ENCODE data around the gene AIRE. TPM values are rescaled to one million over a fixed set of nuclear protein-coding genes. Genes with fewer than 3 reads are reported as not detected.

Gene AIRE
- total and polyA plus RNA-seq, 2 donors from 2014 or later, result 0.09 to 0.25 TPM

DNA sequence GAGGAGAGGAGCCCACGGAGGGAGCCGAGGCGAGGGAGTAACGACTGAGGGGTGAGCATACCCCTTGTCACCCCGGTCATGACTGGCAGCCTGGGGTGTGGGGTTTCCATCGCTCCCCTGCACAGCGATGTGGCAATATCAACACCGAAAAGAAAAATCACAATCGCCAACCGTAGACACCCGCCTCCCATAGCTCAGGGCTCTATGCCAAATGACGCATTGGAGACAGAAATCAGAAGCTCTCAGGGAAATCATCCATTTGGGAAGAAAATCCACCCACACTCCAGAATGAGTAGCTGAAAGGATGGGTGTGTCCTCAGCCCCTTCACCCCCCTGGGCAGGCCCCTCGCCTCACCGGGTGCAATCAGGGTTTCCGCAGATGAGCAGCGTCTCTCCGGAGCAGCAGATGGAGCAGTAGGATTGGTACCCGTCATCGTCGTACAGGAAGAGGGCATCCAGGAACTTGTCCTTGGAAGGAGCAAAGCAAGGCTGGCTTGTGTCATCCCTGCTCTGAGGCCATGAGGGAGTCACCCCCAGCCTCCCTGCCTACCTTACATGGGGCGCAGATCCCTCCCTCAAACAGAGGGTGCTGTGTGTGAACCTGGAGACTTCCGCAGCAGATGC, 26.5 kb upstream of the AIRE start:
- Histone ChIP-seq H3K36me3 (ENCODE audit: control insufficient read depth in 2 of 3, insufficient read depth in 3 of 3, low read length in 3 of 3) (no peaks in the 10 kb centered on the region), H3K9me3 (ENCODE audit: control insufficient read depth in 2 of 3, insufficient read depth in 1 of 3, low read length in 3 of 3) (peaks cover 0 to 3% (median 0%) of the 10 kb centered on the region in 3 donors), H3K4me1 (ENCODE audit: control insufficient read depth in 2 of 3, insufficient read depth in 2 of 3, low read depth in 1 of 3, low read length in 3 of 3) (no peaks in the 10 kb centered on the region), H3K9ac (ENCODE audit: low read length in 3 of 3) (no peak overlapping the region), H3K27ac (ENCODE audit: low read depth in 2 of 2, low read length in 2 of 2) (no peak overlapping the region), H3K27me3 (ENCODE audit: control insufficient read depth, insufficient read depth, low read length) (no peaks in the 10 kb centered on the region), H3K4me3 (ENCODE audit: low read length in 3 of 3) (no peak overlapping the region)
- DNase-seq (peak in 1 of 5 donors; percentile 59), FAIRE-seq (no peak)
- intact Hi-C loops (cut with DNase I), result no loop called here
- TF ChIP-seq, protein P1, sequence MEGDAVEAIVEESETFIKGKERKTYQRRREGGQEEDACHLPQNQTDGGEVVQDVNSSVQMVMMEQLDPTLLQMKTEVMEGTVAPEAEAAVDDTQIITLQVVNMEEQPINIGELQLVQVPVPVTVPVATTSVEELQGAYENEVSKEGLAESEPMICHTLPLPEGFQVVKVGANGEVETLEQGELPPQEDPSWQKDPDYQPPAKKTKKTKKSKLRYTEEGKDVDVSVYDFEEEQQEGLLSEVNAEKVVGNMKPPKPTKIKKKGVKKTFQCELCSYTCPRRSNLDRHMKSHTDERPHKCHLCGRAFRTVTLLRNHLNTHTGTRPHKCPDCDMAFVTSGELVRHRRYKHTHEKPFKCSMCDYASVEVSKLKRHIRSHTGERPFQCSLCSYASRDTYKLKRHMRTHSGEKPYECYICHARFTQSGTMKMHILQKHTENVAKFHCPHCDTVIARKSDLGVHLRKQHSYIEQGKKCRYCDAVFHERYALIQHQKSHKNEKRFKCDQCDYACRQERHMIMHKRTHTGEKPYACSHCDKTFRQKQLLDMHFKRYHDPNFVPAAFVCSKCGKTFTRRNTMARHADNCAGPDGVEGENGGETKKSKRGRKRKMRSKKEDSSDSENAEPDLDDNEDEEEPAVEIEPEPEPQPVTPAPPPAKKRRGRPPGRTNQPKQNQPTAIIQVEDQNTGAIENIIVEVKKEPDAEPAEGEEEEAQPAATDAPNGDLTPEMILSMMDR (IDR thresholded peaks at IDR 0.05; ENCODE audit: borderline replicate concordance, extremely low read depth, insufficient read depth), result no peak

DNA sequence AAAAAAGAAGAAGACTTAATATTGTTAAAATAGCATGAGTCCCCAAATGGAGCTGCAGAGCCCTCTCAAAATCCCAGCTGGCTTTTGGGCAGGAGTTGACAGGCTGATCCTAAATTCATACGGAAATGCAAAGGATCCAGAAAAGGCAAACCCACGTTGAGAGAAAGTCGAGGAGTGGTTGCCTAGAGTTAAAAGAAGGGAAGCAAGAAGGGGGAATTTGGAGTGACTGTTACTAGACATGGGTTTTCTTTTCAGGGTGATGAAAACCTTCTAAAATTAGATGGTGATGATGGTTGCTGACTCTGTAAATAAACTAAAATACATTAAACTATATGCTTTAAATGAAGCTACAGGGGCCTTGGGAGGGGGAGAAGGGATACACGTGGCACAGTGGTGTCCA, 25.6 kb upstream of the AIRE start:
- H3K27ac ChIP-seq (ENCODE audit: low read depth in 2 of 2, low read length in 2 of 2), result no peak overlapping the region
- H3K36me3 ChIP-seq (ENCODE audit: control insufficient read depth in 2 of 3, insufficient read depth in 3 of 3, low read length in 3 of 3), result no peaks in the 10 kb centered on the region
- H3K4me1 ChIP-seq (ENCODE audit: control insufficient read depth in 2 of 3, insufficient read depth in 2 of 3, low read depth in 1 of 3, low read length in 3 of 3), result no peaks in the 10 kb centered on the region
- H3K9ac ChIP-seq (ENCODE audit: low read length in 3 of 3), result no peak overlapping the region
- no peaks in the 10 kb centered on the region for H3K27me3 ChIP-seq (ENCODE audit: control insufficient read depth, insufficient read depth, low read length)
- no peak for FAIRE-seq
- TF ChIP-seq, protein P1 (IDR thresholded peaks at IDR 0.05; ENCODE audit: borderline replicate concordance, extremely low read depth, insufficient read depth), result no peak
- peaks cover 0 to 3% (median 0%) of the 10 kb centered on the region in 3 donors for H3K9me3 ChIP-seq (ENCODE audit: control insufficient read depth in 2 of 3, insufficient read depth in 1 of 3, low read length in 3 of 3)
- H3K4me3 ChIP-seq (ENCODE audit: low read length in 3 of 3), result no peak overlapping the region
- DNase-seq, result peak in 1 of 5 donors; percentile 12
- intact Hi-C loops (cut with DNase I), result no loop called here

DNA sequence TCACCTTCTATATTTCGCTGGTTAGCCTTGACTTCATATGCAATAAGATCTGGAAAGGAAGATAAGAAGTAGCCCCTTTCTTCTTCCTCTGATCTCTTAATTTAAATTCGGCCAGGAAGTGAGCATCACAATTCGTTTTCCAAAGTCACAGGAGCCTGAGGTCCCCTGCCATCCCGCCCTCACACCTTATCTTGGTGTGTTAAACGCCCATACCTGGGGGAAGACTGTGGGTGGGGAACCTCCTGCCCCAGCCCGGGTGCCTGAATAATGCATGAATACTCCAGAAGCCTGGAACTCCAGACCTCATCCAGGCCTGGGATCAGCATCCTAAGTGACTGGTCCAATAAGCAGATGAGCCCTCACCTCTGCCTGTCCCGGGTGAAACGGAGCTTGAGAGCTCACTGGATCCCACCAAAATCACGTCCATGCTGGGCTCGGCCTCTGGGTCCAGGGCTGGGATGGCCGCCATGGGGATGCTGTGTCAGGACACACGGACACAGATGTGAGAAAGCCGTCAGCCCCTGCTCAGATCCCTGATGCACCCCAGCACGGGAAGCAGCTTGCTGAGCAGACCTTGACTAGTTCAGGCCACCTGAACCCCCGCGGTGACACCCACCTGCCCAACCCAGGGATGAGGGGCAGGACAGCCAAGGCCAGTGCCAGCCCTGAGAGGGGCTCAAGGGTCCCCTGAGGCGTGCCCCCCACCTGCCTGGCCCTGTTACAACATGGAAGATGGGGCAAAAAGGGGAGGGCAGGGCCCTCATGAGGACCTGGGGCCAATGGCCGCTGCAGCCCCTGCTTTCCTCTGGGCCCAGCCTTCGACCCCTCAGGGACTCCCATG, 24.7 kb upstream of the AIRE start:
- H3K27ac ChIP-seq (ENCODE audit: low read depth in 2 of 2, low read length in 2 of 2), result no peak overlapping the region
- H3K36me3 ChIP-seq (ENCODE audit: control insufficient read depth in 2 of 3, insufficient read depth in 3 of 3, low read length in 3 of 3), result no peaks in the 10 kb centered on the region
- TF ChIP-seq, protein P1 (IDR thresholded peaks at IDR 0.05; ENCODE audit: borderline replicate concordance, extremely low read depth, insufficient read depth), result no peak
- no peak overlapping the region for H3K9ac ChIP-seq (ENCODE audit: low read length in 3 of 3)
- intact Hi-C loops (cut with DNase I), result no loop called here
- no peak for FAIRE-seq
- peaks cover 0 to 3% (median 0%) of the 10 kb centered on the region in 3 donors for H3K9me3 ChIP-seq (ENCODE audit: control insufficient read depth in 2 of 3, insufficient read depth in 1 of 3, low read length in 3 of 3)
- H3K4me1 ChIP-seq (ENCODE audit: control insufficient read depth in 2 of 3, insufficient read depth in 2 of 3, low read depth in 1 of 3, low read length in 3 of 3), result no peaks in the 10 kb centered on the region
- H3K4me3 ChIP-seq (ENCODE audit: low read length in 3 of 3), result no peak overlapping the region
- peak in 1 of 5 donors; percentile 49 for DNase-seq
- H3K27me3 ChIP-seq (ENCODE audit: control insufficient read depth, insufficient read depth, low read length), result no peaks in the 10 kb centered on the region
